Gastroesophageal sphincter (tissue), 3 donors: ENCODE measurements around the gene PLAAT2.

ENCODE experiments used
- EP300 ChIP-seq: sonication (generic); formaldehyde crosslinking; IDR thresholded peaks from one replicate; pipeline ENCODE4 v1.6.1; 2017; ENCODE audit warnings: antibody characterized with exemption, mild to moderate bottlenecking
- POLR2A ChIP-seq, 2 donors: fragments of 450-650 bp; IDR thresholded peaks; one replicate each; pipeline ENCODE4 v1.6.1; 2017; ENCODE audit warnings: antibody characterized with exemption in 2 of 2, mild to moderate bottlenecking in 2 of 2, moderate library complexity in 1 of 2
- POLR2AphosphoS5 ChIP-seq: sonication (generic); formaldehyde crosslinking; IDR thresholded peaks from one replicate; pipeline ENCODE4 v1.6.1; 2017; ENCODE audit warnings: antibody characterized with exemption
- TF ChIP-seq, protein P1 (sequence below), 4 experiments: fragments of 200-600 bp in 2 of 4; fragments of 450-650 bp in 2 of 4; sonication (generic) in 1 of 4; IDR thresholded peaks; one replicate each; pipeline ENCODE4 v1.5.1; 2017 to 2019; ENCODE audit warnings: antibody characterized with exemption in 4 of 4, mild to moderate bottlenecking in 2 of 4, moderate library complexity in 2 of 4

DNA sequence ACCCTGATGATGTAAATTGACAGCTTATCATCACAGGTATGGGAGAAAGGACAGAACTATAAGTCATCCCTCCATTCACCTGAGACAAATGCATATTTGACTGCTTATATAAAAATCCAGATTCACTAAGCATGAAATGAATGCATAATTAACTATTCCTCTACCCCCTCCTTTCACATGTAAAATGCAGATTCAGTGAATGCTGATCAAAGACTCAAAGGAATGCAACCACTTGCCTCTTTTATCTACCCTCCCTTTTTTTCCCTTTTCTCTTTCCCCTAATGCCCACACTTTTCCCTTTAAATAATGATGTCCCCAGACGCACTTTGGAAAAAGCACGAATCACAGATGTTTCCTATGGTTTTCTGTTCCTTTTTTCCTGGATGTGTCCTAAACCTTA is 31.1 kb downstream of the PLAAT2 start:
- TF ChIP-seq, protein P1, sequence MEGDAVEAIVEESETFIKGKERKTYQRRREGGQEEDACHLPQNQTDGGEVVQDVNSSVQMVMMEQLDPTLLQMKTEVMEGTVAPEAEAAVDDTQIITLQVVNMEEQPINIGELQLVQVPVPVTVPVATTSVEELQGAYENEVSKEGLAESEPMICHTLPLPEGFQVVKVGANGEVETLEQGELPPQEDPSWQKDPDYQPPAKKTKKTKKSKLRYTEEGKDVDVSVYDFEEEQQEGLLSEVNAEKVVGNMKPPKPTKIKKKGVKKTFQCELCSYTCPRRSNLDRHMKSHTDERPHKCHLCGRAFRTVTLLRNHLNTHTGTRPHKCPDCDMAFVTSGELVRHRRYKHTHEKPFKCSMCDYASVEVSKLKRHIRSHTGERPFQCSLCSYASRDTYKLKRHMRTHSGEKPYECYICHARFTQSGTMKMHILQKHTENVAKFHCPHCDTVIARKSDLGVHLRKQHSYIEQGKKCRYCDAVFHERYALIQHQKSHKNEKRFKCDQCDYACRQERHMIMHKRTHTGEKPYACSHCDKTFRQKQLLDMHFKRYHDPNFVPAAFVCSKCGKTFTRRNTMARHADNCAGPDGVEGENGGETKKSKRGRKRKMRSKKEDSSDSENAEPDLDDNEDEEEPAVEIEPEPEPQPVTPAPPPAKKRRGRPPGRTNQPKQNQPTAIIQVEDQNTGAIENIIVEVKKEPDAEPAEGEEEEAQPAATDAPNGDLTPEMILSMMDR (IDR thresholded peaks at IDR 0.05), result no peak
- TF ChIP-seq POLR2A (IDR thresholded peaks at IDR 0.05), result no peak
- TF ChIP-seq EP300, result no peak
- no peak for TF ChIP-seq POLR2AphosphoS5
